IMR-90 (cell line): ENCODE data around the gene NTSR2. TPM values are rescaled to one million over a fixed set of nuclear protein-coding genes. Genes with fewer than 3 reads are reported as not detected.

ENCODE experiments used
- ATAC-seq: fragments of 200-7000 bp; cut with Tn5 transposase; 2 replicates; pipeline ENCODE4 v1.9.1; 2020; ENCODE audit warnings: low read depth, mild to moderate bottlenecking, moderate library complexity
- BruUV-seq: library from RNA; stranded (reverse); fragments of 400-500 nt; replicated peaks from 2 replicates; lab custom pipeline; 2021; lab: Mats Ljungman, UMichigan
- CTCF ChIA-PET: fragments of 300-600 bp; formaldehyde crosslinking; extraction: SDS; loops from one replicate; lab custom pipeline; 2021; ENCODE audit warnings: antibody characterized with exemption; lab: Yijun Ruan, JAX
- POLR2A ChIA-PET: fragments of 300-600 bp; sonication (Branson Sonifier 250); formaldehyde crosslinking; loops from one replicate; lab custom pipeline; 2022; ENCODE audit warnings: antibody characterized with exemption; ENCODE audit not compliant: unreplicated experiment; lab: Charles Lee
- DNase-seq: peaks from one replicate; pipeline ENCODE4 v3.0.0; 2013
- H2AFZ ChIP-seq: replicated peaks from 2 replicates; pipeline ENCODE3; 2013; ENCODE audit warnings: low read length, mild to moderate bottlenecking; ENCODE audit not compliant: poor library complexity
- H2AK5ac ChIP-seq: 2 replicates; pipeline ENCODE4 v1.6.1; 2013; ENCODE audit warnings: low read depth, low read length, inconsistent platforms
- H2AK9ac ChIP-seq: replicated peaks from 2 replicates; pipeline ENCODE3; 2013; ENCODE audit warnings: mild to moderate bottlenecking, low read depth, low read length, moderate library complexity; ENCODE audit not compliant: poor library complexity
- H2BK120ac ChIP-seq: 2 replicates; pipeline ENCODE4 v1.6.1; 2013; ENCODE audit warnings: low read depth, low read length, inconsistent platforms
- H2BK15ac ChIP-seq: 3 replicates; pipeline ENCODE4 v1.6.1; 2013; ENCODE audit warnings: low read depth, low read length, inconsistent platforms
- H2BK20ac ChIP-seq: 2 replicates; pipeline ENCODE4 v1.6.1; 2013; ENCODE audit warnings: low read depth, mild to moderate bottlenecking, inconsistent platforms, low read length, moderate library complexity
- H2BK5ac ChIP-seq: 2 replicates; pipeline ENCODE4 v1.6.1; 2013; ENCODE audit warnings: mild to moderate bottlenecking, low read depth, low read length, inconsistent platforms; ENCODE audit not compliant: poor library complexity, severe bottlenecking
- H3K14ac ChIP-seq: replicated peaks from 2 replicates; pipeline ENCODE4 v1.6.1; 2013; ENCODE audit warnings: low read depth, low read length, inconsistent platforms
- H3K18ac ChIP-seq: 2 replicates; pipeline ENCODE4 v1.6.1; 2013; ENCODE audit warnings: low read depth, low read length, control low read depth
- H3K23ac ChIP-seq: 2 replicates; pipeline ENCODE4 v1.6.1; 2013; ENCODE audit warnings: low read depth, low read length, inconsistent platforms
- H3K27ac ChIP-seq: 2 replicates; pipeline ENCODE4 v1.5.1; 2013; ENCODE audit warnings: mild to moderate bottlenecking, control low read depth, low read length; ENCODE audit not compliant: insufficient read depth
- H3K27me3 ChIP-seq: 2 replicates; pipeline ENCODE4 v1.6.1; 2013; ENCODE audit warnings: low read length; ENCODE audit not compliant: control insufficient read depth, insufficient read depth
- H3K36me3 ChIP-seq: 2 replicates; pipeline ENCODE4 v1.6.1; 2013; ENCODE audit warnings: low read length, mixed read lengths; ENCODE audit not compliant: control insufficient read depth, insufficient read depth
- H3K4ac ChIP-seq: 2 replicates; pipeline ENCODE4 v1.6.1; 2013; ENCODE audit warnings: low read depth, low read length, inconsistent platforms
- H3K4me1 ChIP-seq: 2 replicates; pipeline ENCODE4 v1.6.1; 2013; ENCODE audit warnings: low read length, mixed read lengths; ENCODE audit not compliant: control insufficient read depth, insufficient read depth
- H3K4me2 ChIP-seq: 2 replicates; pipeline ENCODE4 v1.6.1; 2013; ENCODE audit warnings: low read depth, mild to moderate bottlenecking, control low read depth, low read length, moderate library complexity
- H3K4me3 ChIP-seq: 2 replicates; pipeline ENCODE4 v1.5.1; 2013; ENCODE audit warnings: low read depth, mild to moderate bottlenecking, control low read depth, low read length, moderate library complexity; ENCODE audit not compliant: insufficient read depth
- H3K56ac ChIP-seq: 2 replicates; pipeline ENCODE4 v1.6.1; 2013; ENCODE audit warnings: low read length, inconsistent platforms; ENCODE audit not compliant: insufficient read depth; ENCODE audit errors: extremely low read depth
- H3K79me1 ChIP-seq, 2 experiments: 2 replicates each; pipeline ENCODE4 v1.6.1; 2013; ENCODE audit warnings: low read length in 2 of 2, inconsistent platforms in 1 of 2, low read depth in 1 of 2
- H3K9ac ChIP-seq: 2 replicates; pipeline ENCODE4 v1.6.1; 2013; ENCODE audit warnings: low read depth, low read length, control low read depth
- H3K9me1 ChIP-seq: 2 replicates; pipeline ENCODE4 v1.6.1; 2013; ENCODE audit warnings: low read length, inconsistent platforms; ENCODE audit not compliant: insufficient read depth
- H3K9me3 ChIP-seq: 2 replicates; pipeline ENCODE4 v1.6.1; 2013; ENCODE audit warnings: low read length; ENCODE audit not compliant: control insufficient read depth, insufficient read depth
- H4K20me1 ChIP-seq: 2 replicates; pipeline ENCODE4 v1.6.1; 2013; ENCODE audit warnings: low read length, inconsistent platforms; ENCODE audit not compliant: insufficient read depth
- H4K5ac ChIP-seq: 2 replicates; pipeline ENCODE4 v1.6.1; 2013; ENCODE audit warnings: mild to moderate bottlenecking, low read depth, low read length, control low read depth
- H4K8ac ChIP-seq, 2 experiments: 2 replicates each; pipeline ENCODE4 v1.6.1; 2013; ENCODE audit warnings: low read depth in 2 of 2, low read length in 2 of 2, control low read depth in 1 of 2, inconsistent platforms in 1 of 2
- H4K91ac ChIP-seq: 2 replicates; pipeline ENCODE4 v1.6.1; 2013; ENCODE audit warnings: low read depth, low read length, inconsistent platforms; ENCODE audit not compliant: insufficient read depth
- CEBPB ChIP-seq: IDR thresholded peaks from 2 replicates; pipeline ENCODE4 v1.6.1; 2012; ENCODE audit warnings: low read depth, low read length, improper control_type of control experiment
- CHD1 ChIP-seq: IDR thresholded peaks from 2 replicates; pipeline ENCODE4 v1.6.1; 2012; ENCODE audit warnings: low read depth, low read length, improper control_type of control experiment
- CTCF ChIP-seq: conservative IDR thresholded peaks from 2 replicates; pipeline ENCODE4 v1.5.1; 2012; ENCODE audit warnings: mild to moderate bottlenecking, low read depth, low read length, improper control_type of control experiment
- ELK1 ChIP-seq: fragments of 150-350 bp; IDR thresholded peaks from 2 replicates; pipeline ENCODE4 v1.6.1; 2016; ENCODE audit warnings: low read depth, mild to moderate bottlenecking, low read length, moderate library complexity, borderline replicate concordance
- FOS ChIP-seq: fragments of 150-350 bp; IDR thresholded peaks from 2 replicates; pipeline ENCODE4 v1.6.1; 2016; ENCODE audit warnings: low read depth, low read length
- MAFK ChIP-seq: IDR thresholded peaks from 2 replicates; pipeline ENCODE4 v1.6.1; 2012; ENCODE audit warnings: low read depth, low read length, improper control_type of control experiment
- MAZ ChIP-seq: IDR thresholded peaks from 2 replicates; pipeline ENCODE4 v1.6.1; 2012; ENCODE audit warnings: low read depth, mild to moderate bottlenecking, low read length, improper control_type of control experiment, moderate library complexity, borderline replicate concordance
- MXI1 ChIP-seq: IDR thresholded peaks from 2 replicates; pipeline ENCODE4 v1.6.1; 2012; ENCODE audit warnings: low read depth, mild to moderate bottlenecking, low read length, moderate library complexity, borderline replicate concordance
- NFE2L2 ChIP-seq: fragments of 150-350 bp; IDR thresholded peaks from 2 replicates; pipeline ENCODE4 v1.6.1; 2016; ENCODE audit warnings: low read depth, mild to moderate bottlenecking, low read length
- RAD21 ChIP-seq: IDR thresholded peaks from 2 replicates; pipeline ENCODE4 v1.6.1; 2012; ENCODE audit warnings: low read length, improper control_type of control experiment
- RCOR1 ChIP-seq: IDR thresholded peaks from 2 replicates; pipeline ENCODE4 v1.6.1; 2012; ENCODE audit warnings: mild to moderate bottlenecking, low read length, improper control_type of control experiment; ENCODE audit not compliant: insufficient replicate concordance
- RFX5 ChIP-seq: IDR thresholded peaks from 2 replicates; pipeline ENCODE4 v1.8.0; 2012; ENCODE audit warnings: low read depth, mild to moderate bottlenecking, low read length, moderate library complexity
- SMC3 ChIP-seq: fragments of 150-350 bp; IDR thresholded peaks from 2 replicates; pipeline ENCODE4 v1.6.1; 2016; ENCODE audit warnings: low read depth, mild to moderate bottlenecking, antibody characterized with exemption, low read length, moderate library complexity
- USF2 ChIP-seq: fragments of 150-350 bp; IDR thresholded peaks from 2 replicates; pipeline ENCODE4 v1.6.1; 2017; ENCODE audit warnings: mild to moderate bottlenecking, antibody characterized with exemption, low read length, low read depth
- WGBS, 2 experiments: methylation state at CpG; one replicate each; pipeline versions ENCODE4 v1.1.5 to v1.1.7; 2013; ENCODE audit warnings: missing lambda C conversion rate in 2 of 2; ENCODE audit not compliant: insufficient read length in 1 of 2; ENCODE audit errors: extremely low coverage in 2 of 2; 5-methylcytosine and 5-hydroxymethylcytosine counted together
- dilution Hi-C: fragments of 300-500 bp; cut with HindIII; formaldehyde crosslinking; loops from one replicate; pipeline ENCODE4 v1.14.3; 2018; ENCODE audit warnings: low sequenced_read_pairs; ENCODE audit not compliant: unreplicated experiment
- in situ Hi-C: fragments of 300-500 bp; cut with MboI; formaldehyde crosslinking; loops from 3 replicates; pipeline ENCODE4 v1.14.3; 2019; ENCODE audit warnings: low sequenced_read_pairs, inconsistent platforms, mixed read lengths
- intact Hi-C: fragments of 100-400 bp; cut with micrococcal nuclease; formaldehyde crosslinking; loops from 2 replicates; pipeline ENCODE4 v1.10.0; 2022
- polyA plus RNA-seq, 3 experiments: library from polyadenylated mRNA; depleted of rRNA; stranded (reverse); fragments of >200 nt; gene quantifications; 2 replicates each; pipeline ENCODE4 v1.2.3, GENCODE V29; 2012; ENCODE audit warnings: low replicate concordance in 1 of 3
- total RNA-seq: library from RNA; depleted of rRNA; stranded (reverse); fragments of >200 nt; gene quantifications from 2 replicates; pipeline ENCODE4 v1.2.3, GENCODE V29; 2012

NTSR2 gene
- total and polyA plus RNA-seq, 2 of the 4 experiments (the other 2 are of a cell fraction) = not detected

GRCh38 chr2:11680901-11681721, 11.1 kb upstream of the NTSR2 start:
- H2BK120ac ChIP-seq = no peak overlapping the region
- H3K9ac ChIP-seq = no peak overlapping the region
- no peak overlapping the region for H3K4me2 ChIP-seq
- H4K91ac ChIP-seq = no peak overlapping the region
- H4K20me1 ChIP-seq = no peaks in the 10 kb centered on the region
- H3K27ac ChIP-seq = no peak overlapping the region
- POLR2A ChIA-PET = no interaction called here
- ATAC-seq (no peak), DNase-seq (no peak)
- no peak overlapping the region for H3K23ac ChIP-seq
- in situ Hi-C loops (no loop called here), intact Hi-C loops (loop anchor here (5.0 kb wide), 1 partner anchor 204 kb away; no protein-coding TSS in a partner anchor), dilution Hi-C loops (no loop called here)
- H3K4ac ChIP-seq = no peak overlapping the region
- no peak overlapping the region; the same call in 1 of the 2 replicates for H4K5ac ChIP-seq
- no TSS peak for BruUV-seq
- WGBS, 2 experiments = 96% methylated on average over 11 of the region's 15 CpGs; no CpG with 5 or more reads in 1 of the 2 experiments
- H3K4me1 ChIP-seq = peaks cover 8% of the 10 kb centered on the region; the same call in 1 of the 2 replicates
- H3K56ac ChIP-seq = no peak overlapping the region
- peaks cover 48% of the 10 kb centered on the region for H3K27me3 ChIP-seq
- H2AK5ac ChIP-seq = no peak overlapping the region
- H3K36me3 ChIP-seq = no peaks in the 10 kb centered on the region
- H2BK20ac ChIP-seq = no peak overlapping the region
- CTCF ChIA-PET = interaction anchor here (0.6 to 2.0 kb wide), 5 partner anchors 7 to 104 kb away, joined by 3 to 5 read pairs (median 3); partner anchors contain the start of gene NTSR2
- no peak overlapping the region for H3K18ac ChIP-seq
- no peaks in the 10 kb centered on the region for H3K79me1 ChIP-seq
- H2BK5ac ChIP-seq = no peak overlapping the region
- no peak overlapping the region for H2AK9ac ChIP-seq
- no peak overlapping the region for H3K4me3 ChIP-seq
- H3K9me1 ChIP-seq = no peaks in the 10 kb centered on the region; the same call in 1 of the 2 replicates
- no peak overlapping the region for H2BK15ac ChIP-seq
- H3K9me3 ChIP-seq = no peaks in the 10 kb centered on the region
- no peak overlapping the region for H4K8ac ChIP-seq
- H2AFZ ChIP-seq = no peak overlapping the region
- no peak overlapping the region for H3K14ac ChIP-seq
- no peak for TF ChIP-seq MAFK
- no peak for TF ChIP-seq CHD1
- TF ChIP-seq CEBPB = no peak
- TF ChIP-seq MAZ = no peak
- no peak for TF ChIP-seq SMC3
- no peak for TF ChIP-seq USF2
- no peak for TF ChIP-seq FOS
- TF ChIP-seq RCOR1 = no peak
- no peak for TF ChIP-seq ELK1
- no peak for TF ChIP-seq MXI1
- no peak for TF ChIP-seq CTCF
- TF ChIP-seq RAD21 = no peak
- TF ChIP-seq NFE2L2 = no peak
- TF ChIP-seq RFX5 = no peak
